HG02938 (cell line): ENCODE measurements around the gene OSBPL1A.

Experiments
- ATAC-seq: cut with Tn5 transposase; IDR thresholded peaks from one replicate; pipeline ENCODE4 v1.9.1; 2021; ENCODE audit warnings: mild to moderate bottlenecking, moderate library complexity; ENCODE audit not compliant: unreplicated experiment

OSBPL1A gene

DNA sequence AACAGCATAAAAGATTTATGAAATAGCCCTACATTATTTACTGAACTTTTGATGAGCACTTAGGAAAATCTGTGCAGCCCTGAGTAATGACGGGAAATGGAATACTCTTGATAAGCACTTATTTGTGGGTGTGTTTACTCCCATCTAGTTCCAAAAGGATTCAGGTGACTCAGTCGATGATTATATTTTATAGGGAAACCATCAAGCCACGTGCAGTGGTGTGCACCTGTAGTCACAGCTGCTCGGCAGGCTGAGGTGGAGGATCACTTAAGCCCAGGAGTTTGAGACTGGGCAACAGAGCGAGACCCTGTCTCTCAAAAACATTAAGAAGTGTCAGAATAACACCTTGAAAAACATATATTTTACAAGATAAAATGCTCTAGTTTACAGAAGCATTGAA is 166.9 kb downstream of the OSBPL1A start:
- ATAC-seq = no peak

- ATAC-seq = no peak
Measured at GRCh38 chr18:24228667-24229041, 169.0 kb downstream of the OSBPL1A start.

DNA sequence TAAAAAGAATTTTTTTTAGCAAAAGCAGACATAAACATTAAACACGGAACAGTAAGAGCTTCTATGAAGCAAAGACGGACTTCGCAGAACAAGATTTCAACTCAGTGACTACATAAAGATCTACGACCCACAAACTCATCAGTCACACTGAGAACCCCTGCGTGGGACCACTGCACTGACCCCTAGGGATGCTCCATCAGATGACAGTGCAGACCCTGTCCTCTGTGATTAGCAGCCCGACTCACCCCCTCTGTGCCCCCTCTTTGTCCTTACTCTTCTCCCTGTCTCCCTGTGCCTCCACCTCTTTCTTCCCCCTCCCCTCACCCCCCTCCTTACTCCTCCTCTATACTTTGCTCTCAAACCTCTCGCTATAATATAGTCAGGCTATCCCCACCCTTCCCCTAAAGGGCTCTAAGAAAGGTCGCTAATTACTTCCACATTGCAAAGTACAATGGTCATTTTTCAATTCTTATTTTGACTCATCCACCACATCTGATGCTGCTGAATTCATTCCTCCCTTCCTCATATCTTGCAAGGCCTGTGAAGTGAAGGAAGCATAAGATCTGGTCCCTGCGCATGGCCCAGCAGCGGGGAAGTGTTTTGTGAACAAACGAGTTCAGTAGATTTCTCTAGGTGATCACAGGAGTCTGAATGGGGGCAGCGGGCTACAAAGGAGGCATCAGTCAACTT is 169.5 kb downstream of the OSBPL1A start:
- ATAC-seq = no peak

DNA sequence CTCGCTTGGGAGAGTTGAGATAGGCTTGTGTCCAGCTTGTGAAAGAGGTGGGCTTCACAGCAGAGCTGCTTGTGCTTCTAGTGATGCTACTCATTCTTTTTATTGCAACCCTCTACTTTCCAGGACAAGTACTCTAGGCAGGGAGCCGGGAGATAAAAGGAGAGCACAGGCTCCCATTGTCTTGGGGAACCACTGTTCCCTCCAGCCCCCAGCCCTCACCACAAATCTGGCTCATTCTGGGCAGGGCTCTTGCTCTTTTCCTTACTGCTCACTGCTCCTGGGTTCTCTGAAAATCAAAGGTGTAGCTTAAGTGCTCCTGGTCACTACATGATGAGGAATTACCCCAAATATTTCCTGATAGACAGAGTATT is 177.3 kb downstream of the OSBPL1A start:
- ATAC-seq = no peak

DNA sequence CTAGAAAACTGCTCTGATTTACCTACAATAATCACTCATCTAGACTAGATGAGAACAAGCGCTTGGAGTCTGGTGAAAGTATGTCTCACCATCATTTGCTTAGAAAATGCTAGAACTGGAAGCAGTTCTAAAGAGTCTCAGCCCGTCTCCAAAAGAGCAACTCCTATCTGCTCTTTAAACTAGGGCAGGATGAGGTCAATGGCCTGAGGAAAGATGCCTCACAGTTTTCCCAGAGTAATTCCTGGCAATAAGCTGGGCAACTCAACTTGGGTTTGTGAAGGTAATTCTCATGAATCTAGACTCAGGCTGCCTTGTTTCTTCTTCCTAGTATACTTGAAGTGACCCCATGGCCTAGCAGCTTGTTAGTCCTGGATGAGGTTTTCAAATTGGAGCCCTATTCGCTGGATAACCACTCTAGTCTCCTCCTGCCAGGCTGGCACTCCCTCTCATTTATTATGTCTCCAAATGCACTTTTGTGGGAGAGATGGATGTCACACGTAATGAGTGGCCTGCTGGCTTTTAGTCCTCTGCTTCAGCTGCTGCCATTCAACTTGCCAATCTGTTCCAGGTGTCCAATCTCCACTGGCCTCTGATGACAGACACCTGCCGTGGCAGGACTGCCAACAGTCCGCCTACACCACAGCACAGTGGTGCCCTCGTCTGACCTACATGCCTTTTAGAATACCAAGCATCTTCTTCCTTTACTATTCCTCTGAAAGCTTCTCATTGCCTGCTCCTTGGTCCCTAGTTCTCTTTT is 177.9 kb downstream of the OSBPL1A start:
- ATAC-seq = no peak

- no peak for ATAC-seq
Measured at GRCh38 chr18:24214913-24215312, 182.7 kb downstream of the OSBPL1A start.

DNA sequence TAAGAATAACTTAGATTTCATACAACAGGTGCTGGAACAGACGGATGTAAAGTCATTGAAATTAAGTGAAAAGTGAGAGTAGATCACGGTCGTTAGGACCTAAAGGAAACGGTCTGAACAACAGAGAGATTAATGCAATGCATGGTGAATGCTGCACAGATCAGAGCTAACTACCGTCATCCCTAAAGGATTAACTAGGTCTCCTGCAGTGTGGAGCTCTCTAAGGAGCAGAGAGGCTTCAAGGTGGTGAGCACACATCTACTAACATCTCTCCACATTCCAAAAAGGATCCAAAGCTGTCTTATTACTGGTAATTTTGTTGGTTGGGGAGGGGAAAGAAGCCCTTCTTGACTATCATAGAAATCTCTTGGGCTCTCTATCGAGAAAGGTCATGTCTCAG is 183.5 kb downstream of the OSBPL1A start:
- no peak for ATAC-seq

DNA sequence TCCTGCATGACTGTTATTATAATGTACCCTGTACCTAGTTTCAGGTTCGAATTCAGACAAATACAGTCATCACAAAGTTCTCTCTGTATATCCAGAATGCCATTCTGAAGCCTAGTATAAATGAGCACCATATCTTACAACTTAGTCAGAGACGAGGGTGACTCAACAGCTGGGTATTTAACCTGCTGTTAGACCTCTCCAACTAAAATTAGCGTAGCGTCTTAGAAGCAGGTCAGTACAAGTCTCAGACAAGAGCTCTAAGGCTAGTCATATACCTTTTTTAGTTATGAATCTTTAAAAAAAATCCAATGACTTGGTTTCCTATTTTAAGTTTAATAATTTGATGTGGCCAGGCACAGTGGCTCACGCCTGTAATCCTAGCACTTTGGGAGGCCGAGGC is 184.7 kb downstream of the OSBPL1A start:
- ATAC-seq = no peak

DNA sequence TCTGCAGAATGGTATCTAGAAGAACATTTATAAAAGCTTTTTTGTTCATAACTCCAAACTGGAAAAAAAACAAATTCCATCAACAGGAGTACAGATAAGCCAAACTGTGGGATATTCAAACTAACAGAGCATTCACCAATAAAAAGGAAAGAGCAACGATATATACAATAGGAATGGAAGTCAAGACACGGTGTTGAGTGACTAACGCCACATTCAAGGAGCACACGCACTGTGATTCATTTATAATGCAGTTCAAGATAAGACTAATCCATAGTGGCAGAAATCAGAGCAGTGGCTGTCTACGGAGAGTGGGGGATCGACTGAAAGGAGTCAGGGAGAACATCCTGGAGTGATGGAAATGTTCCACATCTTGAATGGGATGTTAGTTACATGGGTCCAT is 188.1 kb downstream of the OSBPL1A start:
- no peak for ATAC-seq

DNA sequence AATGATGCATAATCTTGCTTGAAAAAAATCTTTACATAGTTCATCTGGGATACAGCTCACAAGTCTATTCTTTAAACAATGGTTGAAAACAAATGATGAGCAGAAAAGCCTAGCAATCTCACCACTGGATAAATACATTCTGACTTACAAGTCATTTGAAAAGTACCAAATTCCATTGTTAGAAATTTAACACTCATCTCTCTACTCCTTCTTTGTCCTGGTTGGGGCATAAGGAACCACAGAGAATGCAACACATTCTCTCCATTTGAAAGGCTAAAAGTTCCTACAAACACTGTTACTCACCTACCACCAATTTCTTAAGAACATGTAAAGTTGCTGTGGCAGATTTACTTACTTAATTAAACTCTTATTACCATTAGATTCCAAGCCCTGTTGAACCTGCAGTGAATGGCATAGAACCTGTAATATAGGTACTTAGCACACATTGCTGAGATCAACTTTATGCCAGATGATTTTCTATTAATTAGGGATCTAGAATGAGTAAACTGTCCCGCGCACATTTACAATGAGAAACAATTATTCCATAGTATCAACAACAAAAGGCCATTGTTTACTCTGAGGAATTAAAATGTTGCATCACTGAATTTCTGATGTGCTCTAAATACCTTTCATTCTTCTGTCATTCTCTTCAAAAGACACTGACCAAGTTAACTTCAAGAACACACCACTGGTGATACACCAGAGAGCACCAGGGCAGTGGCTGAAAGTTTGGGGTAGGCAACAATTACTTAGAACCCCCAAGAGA is 189.2 kb downstream of the OSBPL1A start:
- no peak for ATAC-seq

GRCh38 chr18:24204904-24205303 is 192.7 kb downstream of the OSBPL1A start:
- no peak for ATAC-seq

GRCh38 chr18:24201699-24202687 is 195.6 kb downstream of the OSBPL1A start:
- ATAC-seq = no peak

- ATAC-seq = no peak
Measured at GRCh38 chr18:24200494-24201290, 196.9 kb downstream of the OSBPL1A start.

GRCh38 chr18:24199372-24199962 is 198.2 kb downstream of the OSBPL1A start:
- no peak for ATAC-seq

DNA sequence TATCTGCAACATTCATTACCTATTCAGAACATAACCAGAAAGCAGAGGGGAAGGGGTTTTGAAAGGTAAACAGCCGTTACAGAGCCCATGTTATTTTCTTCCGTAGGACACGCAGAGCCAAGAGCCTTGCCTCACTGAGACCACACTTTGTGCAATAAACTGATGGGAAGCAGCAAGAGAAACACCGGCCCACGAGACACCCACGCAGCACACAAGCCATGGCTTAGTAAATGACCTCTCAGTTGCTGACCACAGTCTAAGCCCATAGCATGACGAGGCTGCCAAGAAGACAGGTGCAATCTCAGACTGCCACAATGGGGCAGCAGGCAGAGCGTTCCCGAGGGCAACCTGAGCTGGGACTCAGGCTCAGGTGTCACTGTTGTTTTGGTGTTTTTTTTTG is 199.2 kb downstream of the OSBPL1A start:
- no peak for ATAC-seq

DNA sequence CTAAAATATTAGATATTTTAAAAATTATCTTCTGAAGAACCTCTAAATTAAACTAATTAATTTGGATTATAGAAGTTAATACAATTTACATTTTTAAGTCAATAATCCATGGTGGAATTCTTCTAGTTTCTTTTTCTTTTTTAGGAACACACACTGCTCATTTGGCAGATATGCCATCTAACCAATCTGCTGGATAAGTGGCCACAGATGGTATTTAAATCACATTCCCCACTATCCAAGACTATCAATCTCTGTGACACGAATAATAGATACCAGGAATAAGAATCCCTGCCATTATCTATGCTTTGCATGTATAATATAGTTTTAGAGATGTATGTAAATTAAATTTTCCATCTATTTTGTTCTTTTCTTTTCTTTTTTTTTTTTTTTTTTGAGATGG is 200.2 kb downstream of the OSBPL1A start:
- no peak for ATAC-seq

DNA sequence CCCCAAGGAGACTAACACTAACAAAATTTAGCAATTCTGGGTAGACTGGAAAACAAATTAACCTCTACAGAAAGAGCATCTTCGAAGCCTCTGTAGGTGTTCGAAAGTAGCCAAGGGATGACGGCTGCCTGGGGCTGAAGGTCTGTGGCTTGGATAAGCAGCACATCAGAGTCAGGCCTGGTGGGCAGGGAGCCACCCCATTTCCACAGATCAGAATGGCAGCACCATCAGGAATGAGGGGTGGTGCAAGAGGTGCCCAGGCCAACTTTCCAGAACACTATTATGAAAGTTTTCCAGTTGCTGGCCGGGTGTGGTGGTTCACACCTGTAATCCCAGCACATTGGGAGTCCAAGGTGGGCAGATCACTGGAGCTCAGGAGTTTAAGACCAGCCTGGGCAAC is 200.9 kb downstream of the OSBPL1A start:
- ATAC-seq = no peak

GRCh38 chr18:24195296-24196053 is 202.1 kb downstream of the OSBPL1A start:
- ATAC-seq = no peak

- no peak for ATAC-seq
Measured at GRCh38 chr18:24190590-24190989, 207.0 kb downstream of the OSBPL1A start.
